Dendritic cell treated with granulocyte-macrophage colony-stimulating factor and Interleukin-4, amounts not matched to agents 40 ng/mL and 50 ng/mL, for 4 days (primary cell): ENCODE measurements around the gene TMED4.

Experiments
- H3K27ac Mint-ChIP-seq: one replicate; pipeline ENCODE4 v1.8.0; 2022; ENCODE audit warnings: mild to moderate bottlenecking, mixed read lengths
- H3K27me3 Mint-ChIP-seq: one replicate; pipeline ENCODE4 v1.8.0; 2022; ENCODE audit warnings: mild to moderate bottlenecking, mixed read lengths
- H3K36me3 Mint-ChIP-seq: one replicate; pipeline ENCODE4 v1.8.0; 2022; ENCODE audit warnings: low read depth, mixed read lengths
- H3K4me1 Mint-ChIP-seq: one replicate; pipeline ENCODE4 v1.8.0; 2022; ENCODE audit warnings: low read depth, mixed read lengths
- H3K4me3 Mint-ChIP-seq: one replicate; pipeline ENCODE4 v1.8.0; 2022; ENCODE audit warnings: mild to moderate bottlenecking, moderate library complexity, mixed read lengths
- H3K9me3 Mint-ChIP-seq: one replicate; pipeline ENCODE4 v1.8.0; 2022; ENCODE audit warnings: mixed read lengths
- intact Hi-C: fragments of 100-400 bp; cut with micrococcal nuclease; formaldehyde crosslinking; loops from one replicate; pipeline ENCODE4 v1.15.0; 2022

TMED4 gene

DNA sequence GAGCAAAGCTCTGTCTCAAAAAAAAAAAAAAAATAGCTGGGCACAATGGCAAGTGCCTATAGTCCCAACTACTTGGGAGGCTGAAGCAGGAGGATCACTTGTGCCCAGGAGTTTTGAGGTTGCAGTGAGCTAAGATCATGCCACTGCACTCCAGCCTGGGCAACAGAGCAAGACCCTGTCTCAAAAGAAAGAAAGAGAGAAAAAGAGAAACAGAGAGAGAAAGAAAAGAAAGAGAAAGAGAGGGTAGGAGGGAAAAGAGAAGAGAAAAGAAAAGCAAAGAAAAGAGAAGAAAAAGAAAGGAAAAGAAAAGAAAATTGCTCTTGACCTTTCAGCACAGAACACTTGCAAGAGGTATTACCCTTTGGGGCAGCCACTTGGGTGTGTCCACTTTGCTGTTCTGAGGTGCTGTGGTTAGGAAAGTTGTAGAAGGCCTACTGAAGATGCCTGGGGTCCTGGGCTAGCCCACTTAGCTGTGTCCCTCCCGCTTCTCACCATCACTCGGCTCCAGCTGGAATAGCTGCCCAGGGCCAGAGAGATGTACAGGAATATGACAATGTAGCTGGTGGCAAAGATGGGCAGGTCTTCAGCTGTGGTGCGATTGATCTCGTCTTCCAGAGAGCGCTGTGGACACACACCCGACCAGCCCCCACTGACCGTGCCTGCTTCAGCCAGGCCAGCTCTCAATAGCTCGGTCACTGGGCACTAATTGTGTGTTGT lies 46.5 kb downstream of the TMED4 start:
- Mint-ChIP-seq H3K4me1 (no peaks in the 10 kb centered on the region), H3K27ac (no peak overlapping the region), H3K36me3 (no peaks in the 10 kb centered on the region), H3K4me3 (no peak overlapping the region), H3K27me3 (no peaks in the 10 kb centered on the region), H3K9me3 (no peaks in the 10 kb centered on the region)
- intact Hi-C loops: no loop called here

DNA sequence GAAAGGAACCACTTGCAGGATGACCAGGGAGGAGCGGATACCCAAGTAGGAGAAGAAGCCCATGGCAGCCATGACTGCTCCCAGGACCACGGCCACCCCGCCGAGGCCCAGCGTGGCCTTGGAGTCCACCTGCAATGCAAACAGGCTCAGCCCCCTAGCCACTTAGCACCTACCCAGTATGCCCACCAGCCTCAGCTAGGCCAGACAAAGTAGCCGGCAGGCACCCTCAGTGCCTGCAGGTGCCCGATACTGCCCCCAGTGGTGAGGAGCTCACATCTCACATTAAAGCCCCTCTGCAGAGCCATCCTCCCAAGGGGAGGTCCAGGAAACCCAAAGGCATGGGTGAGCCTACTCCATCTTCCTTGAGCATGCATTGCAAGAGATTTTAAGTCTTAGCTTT lies 47.5 kb downstream of the TMED4 start:
- Mint-ChIP-seq H3K27me3 (no peaks in the 10 kb centered on the region), H3K4me1 (no peaks in the 10 kb centered on the region), H3K4me3 (no peak overlapping the region), H3K36me3 (no peaks in the 10 kb centered on the region), H3K9me3 (no peaks in the 10 kb centered on the region), H3K27ac (no peak overlapping the region)
- intact Hi-C loops: no loop called here

DNA sequence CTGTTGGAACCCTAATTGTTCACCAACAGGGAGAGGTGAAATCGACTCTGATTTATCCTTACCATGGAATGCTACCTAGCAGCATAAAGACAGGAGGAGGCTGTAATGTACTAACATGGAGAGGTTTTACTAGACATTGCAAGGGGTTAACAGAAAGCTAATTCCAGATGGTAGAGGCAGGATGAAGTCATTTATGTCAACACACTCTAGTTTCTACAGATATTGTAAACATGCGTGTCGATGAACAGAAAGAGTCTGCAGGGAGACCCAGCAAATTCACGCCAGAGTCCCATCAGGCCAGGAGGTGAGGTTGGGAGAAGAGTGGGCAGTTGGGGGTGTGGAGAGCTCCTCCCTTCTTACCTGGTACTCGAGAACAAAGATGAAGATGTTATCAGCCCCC lies 47.9 kb downstream of the TMED4 start:
- intact Hi-C loops: no loop called here
- no peak overlapping the region for H3K4me3 Mint-ChIP-seq
- H3K4me1 Mint-ChIP-seq: no peaks in the 10 kb centered on the region
- no peaks in the 10 kb centered on the region for H3K9me3 Mint-ChIP-seq
- H3K36me3 Mint-ChIP-seq: no peaks in the 10 kb centered on the region
- H3K27me3 Mint-ChIP-seq: no peaks in the 10 kb centered on the region
- no peak overlapping the region for H3K27ac Mint-ChIP-seq

DNA sequence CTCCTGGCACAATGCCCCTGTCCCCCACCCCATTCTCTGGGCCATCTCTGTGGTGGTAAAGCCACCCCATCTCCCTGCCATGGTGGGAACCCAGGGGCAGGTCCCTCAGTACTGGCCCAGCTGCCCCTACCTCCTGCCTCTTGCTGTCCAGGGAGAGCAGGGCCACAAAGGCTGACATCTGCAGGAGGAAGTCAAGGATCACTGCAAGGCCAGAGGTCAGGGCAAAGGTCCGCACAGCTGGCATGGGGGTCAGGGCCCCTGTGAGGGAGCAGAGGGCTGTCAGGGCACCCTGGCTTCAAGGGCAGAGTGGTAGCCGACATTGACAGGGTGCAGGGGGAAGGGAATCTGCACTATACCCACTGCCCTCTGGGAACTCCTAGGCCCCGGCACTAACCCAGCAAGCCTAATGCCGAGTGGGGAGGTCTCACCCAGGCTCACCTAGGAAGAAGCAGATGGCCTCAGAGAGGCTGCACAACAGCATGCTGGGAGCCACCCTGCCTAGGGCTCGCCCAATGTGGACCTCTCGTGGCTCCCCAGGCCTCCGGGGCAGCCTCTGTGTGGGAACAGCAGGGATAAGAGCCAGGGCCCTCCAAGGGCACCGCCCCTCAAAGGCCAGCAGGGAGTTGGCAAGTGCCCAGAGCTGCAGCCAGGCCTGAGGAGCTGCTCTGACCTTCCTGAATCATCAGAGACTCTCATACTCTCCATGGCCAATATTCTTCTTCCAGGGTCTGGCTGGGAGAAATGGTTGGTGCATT lies 48.6 kb downstream of the TMED4 start:
- no peaks in the 10 kb centered on the region for H3K9me3 Mint-ChIP-seq
- H3K36me3 Mint-ChIP-seq: no peaks in the 10 kb centered on the region
- H3K4me3 Mint-ChIP-seq: no peak overlapping the region
- intact Hi-C loops: no loop called here
- H3K4me1 Mint-ChIP-seq: no peaks in the 10 kb centered on the region
- H3K27me3 Mint-ChIP-seq: no peaks in the 10 kb centered on the region
- no peak overlapping the region for H3K27ac Mint-ChIP-seq

DNA sequence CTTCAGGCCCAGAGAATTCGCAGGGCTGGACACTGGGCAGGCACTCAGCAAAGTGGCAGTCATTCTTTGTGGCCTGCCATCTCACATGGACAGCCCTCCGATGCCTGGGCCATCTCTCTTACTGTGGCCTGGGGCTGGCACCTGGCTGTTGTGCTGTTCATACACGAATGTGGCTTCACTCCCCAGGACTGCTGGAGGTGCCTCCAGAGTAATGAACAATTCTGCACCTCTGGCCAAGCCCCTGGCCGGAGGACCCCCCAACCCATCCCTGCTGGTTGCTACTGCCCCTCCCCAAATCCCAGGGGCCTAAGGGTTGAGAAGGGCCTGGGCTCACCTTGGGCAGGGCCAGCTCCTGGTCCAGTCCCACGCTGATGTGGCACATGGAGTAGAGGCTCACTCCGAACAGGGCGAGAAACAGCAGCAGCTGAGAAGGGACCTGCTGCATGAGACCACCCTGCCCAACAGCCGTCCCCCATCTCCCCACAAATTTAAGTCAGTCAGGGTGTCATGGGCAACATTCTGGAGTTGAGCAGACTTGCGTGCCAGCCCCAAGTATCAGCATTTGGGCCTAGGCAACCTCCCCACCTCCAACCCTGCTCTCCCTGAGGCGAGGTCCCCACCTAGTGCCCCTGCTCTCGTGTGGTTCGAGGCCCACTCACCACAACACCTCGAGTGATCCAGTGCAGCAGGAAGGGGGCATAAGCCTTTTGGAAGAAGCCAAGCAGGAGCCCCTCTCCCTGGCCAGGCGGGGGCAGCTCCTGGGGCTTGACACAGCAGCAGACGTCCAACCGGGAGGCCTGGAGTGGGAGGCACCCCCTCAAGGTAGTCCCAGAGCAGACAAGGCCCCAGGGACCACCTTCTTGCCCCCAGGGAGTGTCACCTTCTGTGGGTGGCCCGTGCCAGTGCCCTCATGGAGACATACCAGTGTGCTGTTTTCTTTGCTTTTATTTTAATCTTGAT lies 50.3 kb downstream of the TMED4 start:
- Mint-ChIP-seq H3K27ac (no peak overlapping the region), H3K9me3 (no peaks in the 10 kb centered on the region), H3K27me3 (no peaks in the 10 kb centered on the region), H3K36me3 (no peaks in the 10 kb centered on the region), H3K4me1 (no peaks in the 10 kb centered on the region), H3K4me3 (no peak overlapping the region)
- intact Hi-C loops: no loop called here

DNA sequence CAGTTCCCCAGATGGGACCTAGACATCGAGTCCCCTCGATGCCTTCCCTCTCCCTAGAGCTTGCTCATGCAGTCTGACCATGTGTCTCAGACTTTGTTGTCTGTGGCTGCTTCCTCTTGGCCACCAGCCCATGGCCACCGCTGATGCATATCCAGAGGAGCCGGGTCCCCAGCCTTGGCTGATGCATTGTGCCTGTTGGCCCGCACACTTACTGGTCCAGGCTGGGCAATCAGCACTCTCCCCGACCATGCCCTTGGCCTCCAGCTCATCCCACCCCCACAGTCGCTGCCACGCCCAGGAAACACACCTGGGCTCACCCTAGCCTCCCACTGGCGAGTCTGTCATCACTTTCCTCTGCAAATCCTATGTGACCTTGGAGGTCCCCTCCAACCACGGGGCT lies 51.0 kb downstream of the TMED4 start:
- Mint-ChIP-seq H3K9me3 (no peaks in the 10 kb centered on the region), H3K4me1 (no peaks in the 10 kb centered on the region), H3K27me3 (no peaks in the 10 kb centered on the region), H3K27ac (no peak overlapping the region), H3K4me3 (no peak overlapping the region), H3K36me3 (no peaks in the 10 kb centered on the region)
- intact Hi-C loops: no loop called here
